DOHH2 (cell line): ENCODE measurements around the gene CRIP1.

Experiments
- H3F3A ChIP-seq: fragments of 200-600 bp; sonication (generic), shearing (Covaris generic); 2 replicates; pipeline ENCODE4 v1.6.0; 2016; ENCODE audit warnings: antibody characterized with exemption, mild to moderate bottlenecking; ENCODE audit not compliant: control insufficient read depth, insufficient read depth
- H3K27ac ChIP-seq: fragments of 200-600 bp; sonication (generic); 2 replicates; pipeline ENCODE4 v1.5.1; 2014; ENCODE audit warnings: low read depth, mild to moderate bottlenecking, low read length, moderate library complexity
- H3K27me3 ChIP-seq: fragments of 200-600 bp; sonication (generic); 2 replicates; pipeline ENCODE4 v1.6.1; 2014; ENCODE audit warnings: mild to moderate bottlenecking, low read length, mixed read lengths; ENCODE audit not compliant: control insufficient read depth
- H3K36me3 ChIP-seq: fragments of 200-600 bp; sonication (generic); 2 replicates; pipeline ENCODE4 v1.6.1; 2014; ENCODE audit warnings: mild to moderate bottlenecking, low read length, moderate library complexity, mixed read lengths; ENCODE audit not compliant: control insufficient read depth
- H3K4me1 ChIP-seq: fragments of 200-600 bp; sonication (generic); 2 replicates; pipeline ENCODE4 v1.6.1; 2014; ENCODE audit warnings: mild to moderate bottlenecking, low read length, mixed read lengths; ENCODE audit not compliant: control insufficient read depth
- H3K4me2 ChIP-seq: fragments of 200-600 bp; sonication (generic); 2 replicates; pipeline ENCODE4 v1.6.0; 2014; ENCODE audit warnings: mild to moderate bottlenecking, low read length, moderate library complexity
- H3K4me3 ChIP-seq: fragments of 200-600 bp; sonication (generic); 2 replicates; pipeline ENCODE4 v1.5.1; 2014; ENCODE audit warnings: mild to moderate bottlenecking, low read length, mixed read lengths
- H3K79me2 ChIP-seq: fragments of 200-600 bp; sonication (generic); 2 replicates; pipeline ENCODE4 v1.6.1; 2014; ENCODE audit warnings: mild to moderate bottlenecking, low read length, mixed read lengths; ENCODE audit not compliant: control insufficient read depth
- H3K9me2 ChIP-seq: fragments of 200-600 bp; sonication (generic); replicated peaks from 2 replicates; pipeline ENCODE4 v1.6.1; 2014; ENCODE audit warnings: mild to moderate bottlenecking, low read length, mixed read lengths; ENCODE audit not compliant: control insufficient read depth
- H3K9me3 ChIP-seq: fragments of 200-600 bp; sonication (generic); 2 replicates; pipeline ENCODE4 v1.6.1; 2014; ENCODE audit warnings: antibody characterized with exemption, low read length, mixed read lengths; ENCODE audit not compliant: control insufficient read depth, insufficient read depth
- H4K20me1 ChIP-seq: fragments of 200-600 bp; sonication (generic); 2 replicates; pipeline ENCODE4 v1.6.0; 2014; ENCODE audit warnings: low read depth, mild to moderate bottlenecking, antibody characterized with exemption, low read length, moderate library complexity; ENCODE audit not compliant: control insufficient read depth, insufficient read depth
- CTCF ChIP-seq: fragments of 200-600 bp; sonication (generic); IDR thresholded peaks from one replicate; pipeline ENCODE4 v1.5.1; 2014; ENCODE audit warnings: antibody characterized with exemption, mild to moderate bottlenecking, low read depth, low read length; ENCODE audit not compliant: poor library complexity, severe bottlenecking
- EZH2phosphoT487 ChIP-seq: fragments of 200-600 bp; sonication (generic); IDR thresholded peaks from 2 replicates; pipeline ENCODE4 v1.6.1; 2017; ENCODE audit warnings: borderline replicate concordance, mild to moderate bottlenecking, antibody characterized with exemption, low read length, moderate library complexity, mixed read lengths

Gene CRIP1

GRCh38 chr14:105508601-105509000 is 21.9 kb downstream of the CRIP1 start:
- Histone ChIP-seq H3K27me3 (peaks cover 3% of the 10 kb centered on the region; the same call in 1 of the 2 replicates), H3K36me3 (no peaks in the 10 kb centered on the region)

GRCh38 chr14:105517096-105517495 is 30.4 kb downstream of the CRIP1 start:
- no peaks in the 10 kb centered on the region for H3F3A ChIP-seq
- H3K4me3 ChIP-seq = no peak overlapping the region
- H3K79me2 ChIP-seq = no peaks in the 10 kb centered on the region
- no peaks in the 10 kb centered on the region for H3K36me3 ChIP-seq
- peaks cover 17% of the 10 kb centered on the region for H3K27me3 ChIP-seq
- TF ChIP-seq EZH2phosphoT487 = no peak
- no peak for TF ChIP-seq CTCF
- no peak overlapping the region for H3K27ac ChIP-seq
- H3K4me2 ChIP-seq = no peak overlapping the region
- no peaks in the 10 kb centered on the region for H4K20me1 ChIP-seq
- no peaks in the 10 kb centered on the region for H3K4me1 ChIP-seq
- no peaks in the 10 kb centered on the region for H3K9me2 ChIP-seq
- no peaks in the 10 kb centered on the region for H3K9me3 ChIP-seq

More at GRCh38 chr14:105508601-105509000, 21.9 kb downstream of the CRIP1 start:
- H3F3A ChIP-seq = no peaks in the 10 kb centered on the region
- H3K27ac ChIP-seq = no peak overlapping the region
- no peak overlapping the region for H3K4me3 ChIP-seq
- no peak overlapping the region for H3K4me2 ChIP-seq
- TF ChIP-seq EZH2phosphoT487 (no peak), CTCF (no peak)
- no peaks in the 10 kb centered on the region for H3K4me1 ChIP-seq
- no peaks in the 10 kb centered on the region for H4K20me1 ChIP-seq
- H3K79me2 ChIP-seq = no peaks in the 10 kb centered on the region
- no peaks in the 10 kb centered on the region for H3K9me3 ChIP-seq
- H3K9me2 ChIP-seq = no peaks in the 10 kb centered on the region

GRCh38 chr14:105519946-105520698 is 33.4 kb downstream of the CRIP1 start:
- Histone ChIP-seq H3K4me3 (no peak overlapping the region), H3K27me3 (peaks cover 24% of the 10 kb centered on the region), H3K27ac (no peak overlapping the region), H3K9me2 (no peaks in the 10 kb centered on the region), H4K20me1 (no peaks in the 10 kb centered on the region), H3F3A (peaks cover 6% of the 10 kb centered on the region; the same call in 1 of the 2 replicates), H3K36me3 (no peaks in the 10 kb centered on the region), H3K4me2 (no peak overlapping the region), H3K9me3 (no peaks in the 10 kb centered on the region), H3K4me1 (no peaks in the 10 kb centered on the region), H3K79me2 (no peaks in the 10 kb centered on the region)
- TF ChIP-seq CTCF = no peak
- TF ChIP-seq EZH2phosphoT487 = no peak
